T-helper 2 cell treated with Interferon-gamma antibody and Interleukin-4, amounts not matched to agents 5 μg/mL and 100 μg/mL, for 36 hours (primary cell): Measurements from ENCODE around the gene SSTR5.
"Not testable (repeated sequence)": the region's sequence is repeated elsewhere in the genome, so short reads cannot be mapped to it uniquely, and the experiment has no call there.

Experiments
- DNase-seq: peaks from one replicate; pipeline ENCODE4 v3.0.0; 2021; ENCODE audit warnings: low spot score
- H3K27ac Mint-ChIP-seq: one replicate; pipeline ENCODE4 v1.8.0; 2021; ENCODE audit warnings: mild to moderate bottlenecking, mixed read lengths
- H3K27me3 Mint-ChIP-seq: one replicate; pipeline ENCODE4 v1.8.0; 2021; ENCODE audit warnings: low read depth, mixed read lengths
- H3K36me3 Mint-ChIP-seq: one replicate; pipeline ENCODE4 v1.8.0; 2021; ENCODE audit warnings: low read depth, mixed read lengths
- H3K4me1 Mint-ChIP-seq: one replicate; pipeline ENCODE4 v1.8.0; 2021; ENCODE audit warnings: low read depth, mixed read lengths
- H3K4me3 Mint-ChIP-seq: one replicate; pipeline ENCODE4 v1.8.0; 2022; ENCODE audit warnings: mild to moderate bottlenecking, moderate library complexity, mixed read lengths
- H3K9me3 Mint-ChIP-seq: one replicate; pipeline ENCODE4 v1.8.0; 2021; ENCODE audit warnings: mixed read lengths

SSTR5 gene

DNA sequence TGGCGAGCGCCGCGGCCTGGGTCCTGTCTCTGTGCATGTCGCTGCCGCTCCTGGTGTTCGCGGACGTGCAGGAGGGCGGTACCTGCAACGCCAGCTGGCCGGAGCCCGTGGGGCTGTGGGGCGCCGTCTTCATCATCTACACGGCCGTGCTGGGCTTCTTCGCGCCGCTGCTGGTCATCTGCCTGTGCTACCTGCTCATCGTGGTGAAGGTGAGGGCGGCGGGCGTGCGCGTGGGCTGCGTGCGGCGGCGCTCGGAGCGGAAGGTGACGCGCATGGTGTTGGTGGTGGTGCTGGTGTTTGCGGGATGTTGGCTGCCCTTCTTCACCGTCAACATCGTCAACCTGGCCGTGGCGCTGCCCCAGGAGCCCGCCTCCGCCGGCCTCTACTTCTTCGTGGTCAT is 6.8 kb downstream of the SSTR5 start:
- Mint-ChIP-seq H3K27ac (no peak overlapping the region), H3K4me3 (no peak overlapping the region), H3K4me1 (no peaks in the 10 kb centered on the region), H3K9me3 (no peaks in the 10 kb centered on the region), H3K27me3 (no peaks in the 10 kb centered on the region), H3K36me3 (no peaks in the 10 kb centered on the region)
- no peak for DNase-seq

DNA sequence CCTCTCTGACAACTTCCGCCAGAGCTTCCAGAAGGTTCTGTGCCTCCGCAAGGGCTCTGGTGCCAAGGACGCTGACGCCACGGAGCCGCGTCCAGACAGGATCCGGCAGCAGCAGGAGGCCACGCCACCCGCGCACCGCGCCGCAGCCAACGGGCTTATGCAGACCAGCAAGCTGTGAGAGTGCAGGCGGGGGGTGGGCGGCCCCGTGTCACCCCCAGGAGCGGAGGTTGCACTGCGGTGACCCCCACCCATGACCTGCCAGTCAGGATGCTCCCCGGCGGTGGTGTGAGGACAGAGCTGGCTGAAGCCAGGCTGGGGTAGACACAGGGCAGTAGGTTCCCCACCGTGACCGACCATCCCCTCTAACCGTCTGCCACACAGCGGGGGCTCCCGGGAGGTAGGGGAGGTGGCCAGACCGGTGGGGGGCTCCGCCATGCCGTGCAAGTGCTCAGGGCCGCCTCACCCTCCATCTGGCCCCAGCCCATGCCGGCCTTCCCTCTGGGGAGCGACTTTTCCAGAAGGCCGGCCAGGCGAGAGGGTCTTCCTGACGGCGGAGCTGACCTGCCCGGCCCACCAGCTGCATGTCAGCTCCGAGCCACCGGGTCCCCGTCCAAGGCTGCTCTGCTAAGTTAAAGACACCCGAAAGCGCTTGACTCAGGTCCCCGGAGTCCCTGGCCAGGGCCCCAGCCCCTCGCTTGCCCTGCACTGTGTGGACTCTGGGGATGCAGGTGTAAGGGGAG is 7.4 kb downstream of the SSTR5 start:
- no peaks in the 10 kb centered on the region for H3K27me3 Mint-ChIP-seq
- H3K36me3 Mint-ChIP-seq = peaks cover under 1% of the 10 kb centered on the region
- DNase-seq = no peak
- H3K27ac Mint-ChIP-seq = no peak overlapping the region
- H3K9me3 Mint-ChIP-seq = peaks cover 4% of the 10 kb centered on the region
- H3K4me1 Mint-ChIP-seq = no peaks in the 10 kb centered on the region
- no peak overlapping the region for H3K4me3 Mint-ChIP-seq

DNA sequence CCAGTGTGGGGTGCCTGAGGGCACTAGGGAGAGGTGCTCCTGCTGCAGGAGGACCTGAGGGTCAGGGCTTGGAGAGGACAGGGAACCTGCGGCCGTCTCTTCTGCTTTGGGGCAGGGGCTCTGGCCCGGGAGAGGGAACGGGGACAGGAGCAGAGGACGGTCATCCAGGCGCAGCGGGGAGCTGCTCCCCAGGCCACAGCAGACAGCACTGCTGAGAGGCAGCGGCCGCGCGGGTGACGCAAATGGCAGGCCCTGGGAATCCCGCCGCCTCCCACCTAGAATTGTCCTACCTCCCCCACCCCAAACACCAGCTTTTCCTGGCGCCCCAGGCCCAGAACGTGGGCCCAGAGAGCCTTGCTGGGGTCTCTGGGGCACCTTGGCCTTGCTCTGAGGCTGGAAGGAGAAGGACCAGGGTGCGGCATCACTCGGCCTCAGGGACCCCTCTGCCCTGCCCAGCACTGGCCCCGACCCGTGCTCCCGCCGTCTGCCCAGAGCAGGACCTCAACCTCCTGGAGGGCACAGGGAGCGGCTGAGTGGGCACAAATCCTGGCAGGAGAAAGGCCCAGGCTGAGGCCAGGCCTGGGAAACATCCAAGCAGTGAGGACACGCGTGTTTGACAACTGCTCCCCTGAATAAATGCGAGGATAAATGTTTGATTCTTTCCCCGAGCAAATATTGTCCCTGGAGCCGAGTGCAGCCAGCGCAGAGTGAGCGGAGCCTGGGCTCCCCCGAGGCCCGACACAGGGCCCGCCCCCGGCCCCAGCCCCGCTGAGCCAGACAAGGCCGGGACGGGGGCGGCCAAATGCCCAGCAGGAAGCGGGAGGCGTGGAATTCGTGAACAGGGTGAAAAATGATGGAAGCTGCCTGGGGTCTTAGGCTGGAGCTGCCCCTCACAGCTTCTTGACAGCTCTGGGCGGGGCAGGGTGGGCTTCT is 8.5 kb downstream of the SSTR5 start:
- Mint-ChIP-seq H3K4me3 (no peak overlapping the region), H3K4me1 (no peaks in the 10 kb centered on the region), H3K9me3 (peaks cover 14% of the 10 kb centered on the region), H3K27ac (no peak overlapping the region), H3K27me3 (no peaks in the 10 kb centered on the region), H3K36me3 (peaks cover 3% of the 10 kb centered on the region)
- no peak for DNase-seq

DNA sequence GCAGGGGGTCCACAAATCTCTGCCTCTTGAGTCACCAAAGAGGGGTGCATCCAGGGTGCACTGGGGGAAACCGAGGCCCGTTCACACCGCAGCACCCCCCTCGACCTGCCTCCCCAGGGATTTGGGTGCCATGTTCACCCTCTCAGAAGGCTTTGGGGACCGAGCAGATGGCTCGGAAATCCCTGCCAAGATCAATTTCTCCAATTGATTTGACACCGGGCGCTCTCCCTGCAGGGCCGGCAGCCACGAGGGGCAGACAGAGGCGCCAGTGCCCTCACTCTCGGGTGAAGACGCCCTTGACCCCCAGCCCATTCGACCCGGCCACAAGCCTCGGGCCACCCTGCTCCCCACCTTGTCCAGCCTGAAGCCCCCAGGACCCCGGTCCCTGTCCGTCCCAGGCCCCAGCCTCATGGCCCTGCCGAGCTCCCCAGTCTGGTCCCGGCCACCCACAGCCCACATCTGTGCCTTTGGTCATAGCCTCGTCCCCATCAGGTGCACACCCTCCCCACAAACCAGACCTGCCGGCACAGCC is 9.3 kb downstream of the SSTR5 start:
- Mint-ChIP-seq H3K4me3 (no peak overlapping the region), H3K27ac (no peak overlapping the region), H3K36me3 (peaks cover 3% of the 10 kb centered on the region), H3K9me3 (peaks cover 14% of the 10 kb centered on the region), H3K4me1 (no peaks in the 10 kb centered on the region), H3K27me3 (no peaks in the 10 kb centered on the region)
- DNase-seq = no peak

DNA sequence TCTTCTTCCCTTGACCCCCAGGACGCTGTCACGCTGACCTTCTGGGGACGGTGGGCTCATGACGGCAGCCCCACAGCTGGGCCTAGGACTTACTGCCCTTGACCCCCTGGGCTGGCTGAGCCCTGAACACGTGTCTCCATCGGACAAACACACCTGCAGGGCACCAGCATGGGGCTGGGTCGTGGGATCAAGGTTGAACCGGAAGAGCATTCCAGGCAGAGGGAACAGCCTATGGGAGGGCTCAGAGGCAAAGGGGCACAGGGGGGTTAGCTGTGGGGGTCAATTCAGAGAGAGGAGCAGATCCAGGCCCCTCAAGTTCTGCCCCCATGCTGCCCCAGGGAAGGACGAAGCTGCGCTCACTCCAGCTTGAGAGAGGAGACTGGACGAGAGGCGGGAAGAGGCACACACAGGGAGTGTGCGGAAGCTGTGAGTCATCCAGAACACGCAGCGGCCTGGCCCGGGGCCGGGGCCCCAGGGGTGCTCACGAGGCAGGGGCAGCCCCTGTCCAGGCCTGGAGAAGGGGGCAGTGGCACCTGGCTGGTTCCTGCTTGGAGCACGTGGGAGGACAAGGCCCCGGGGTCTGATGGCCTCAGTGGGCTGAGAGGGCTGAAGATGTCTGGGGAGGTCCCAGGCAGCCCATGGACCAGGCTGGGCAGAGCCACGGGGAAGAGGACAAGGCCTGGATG is 9.9 kb downstream of the SSTR5 start:
- Mint-ChIP-seq H3K9me3 (peaks cover 14% of the 10 kb centered on the region), H3K4me1 (no peaks in the 10 kb centered on the region), H3K4me3 (no peak overlapping the region), H3K36me3 (peaks cover 3% of the 10 kb centered on the region), H3K27me3 (no peaks in the 10 kb centered on the region), H3K27ac (no peak overlapping the region)
- DNase-seq = no peak

DNA sequence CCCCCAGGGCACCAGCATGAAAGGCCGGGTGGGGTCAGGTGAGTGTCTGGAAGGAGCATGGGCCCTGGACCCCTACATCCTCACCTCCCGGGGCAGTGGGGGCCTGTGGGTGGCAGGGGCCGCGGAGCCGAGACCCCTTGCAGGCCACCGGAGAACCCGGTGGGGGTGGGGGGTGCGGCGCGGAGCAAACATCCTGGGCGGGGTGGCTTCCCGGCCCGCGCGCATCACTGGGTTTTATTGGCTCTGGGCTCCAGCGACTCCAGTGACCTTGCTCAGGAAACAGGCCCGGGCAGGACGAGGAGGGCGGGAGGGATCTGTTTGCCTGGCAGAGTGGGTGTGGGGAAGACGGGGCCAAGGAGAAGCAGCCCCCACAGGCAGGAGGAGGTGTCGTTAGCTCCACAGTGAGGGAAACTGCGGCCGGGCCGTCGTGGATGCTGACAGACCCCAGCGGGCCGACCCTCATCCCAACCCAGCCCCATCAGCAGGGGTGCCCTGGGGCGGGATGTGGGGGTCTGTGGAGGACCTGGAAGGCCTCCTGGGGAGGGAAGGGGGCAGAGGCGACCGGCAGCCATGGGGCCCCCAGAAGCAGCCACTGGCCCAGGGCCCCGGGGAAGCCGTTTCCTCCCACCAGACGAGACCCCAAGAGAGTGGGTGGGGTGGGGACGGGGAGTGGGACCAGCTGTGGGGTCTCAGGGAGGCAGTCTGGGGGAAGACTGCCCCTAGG is 10.6 kb downstream of the SSTR5 start:
- Mint-ChIP-seq H3K4me3 (no peak overlapping the region), H3K36me3 (peaks cover 3% of the 10 kb centered on the region), H3K4me1 (no peaks in the 10 kb centered on the region), H3K9me3 (peaks cover 14% of the 10 kb centered on the region), H3K27me3 (no peaks in the 10 kb centered on the region), H3K27ac (no peak overlapping the region)
- no peak for DNase-seq

DNA sequence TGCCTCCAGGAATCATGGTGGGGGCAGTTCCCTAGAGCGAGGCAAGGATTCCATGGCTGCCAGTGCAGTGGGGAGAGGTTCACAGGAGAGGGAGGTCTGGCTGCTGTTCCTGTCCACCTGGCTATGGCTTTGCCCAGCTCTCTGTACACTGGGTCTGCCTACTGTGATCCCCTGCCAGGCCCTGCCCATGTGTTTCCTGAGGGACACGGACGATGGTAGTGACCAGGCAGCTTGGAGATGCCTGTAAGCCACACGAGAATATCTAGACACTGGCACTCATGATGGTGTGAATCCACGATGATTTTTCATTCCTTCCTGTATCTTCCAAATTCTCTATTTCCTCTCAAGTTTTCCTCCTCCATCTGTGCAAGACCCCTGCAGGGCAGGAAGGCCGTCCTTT is 12.4 kb downstream of the SSTR5 start:
- H3K36me3 Mint-ChIP-seq = peaks cover 3% of the 10 kb centered on the region
- H3K27me3 Mint-ChIP-seq = no peaks in the 10 kb centered on the region
- H3K4me3 Mint-ChIP-seq = no peak overlapping the region
- peaks cover 14% of the 10 kb centered on the region for H3K9me3 Mint-ChIP-seq
- H3K4me1 Mint-ChIP-seq = no peaks in the 10 kb centered on the region
- DNase-seq = no peak
- no peak overlapping the region for H3K27ac Mint-ChIP-seq

DNA sequence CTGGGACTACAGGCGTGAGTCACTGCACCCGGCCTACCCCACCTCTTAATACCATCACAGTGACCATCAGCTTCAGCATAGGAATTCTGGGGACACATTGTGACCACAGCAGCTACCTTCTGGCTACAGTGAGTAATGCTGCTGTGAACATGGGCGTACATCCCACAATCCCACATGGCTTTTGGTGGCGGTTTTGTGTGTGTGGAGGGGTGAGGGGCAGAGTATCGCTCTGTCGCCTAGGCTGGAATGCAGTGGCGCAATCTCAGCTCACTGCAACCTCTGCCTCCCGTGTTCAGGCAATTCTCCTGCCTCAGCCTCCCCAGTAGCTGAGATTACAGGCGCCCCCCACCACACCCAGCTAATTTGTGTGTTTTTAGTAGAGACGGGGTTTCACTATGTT is 13.9 kb downstream of the SSTR5 start:
- peaks cover 14% of the 10 kb centered on the region for H3K9me3 Mint-ChIP-seq
- H3K27ac Mint-ChIP-seq, DNase-seq, H3K27me3 Mint-ChIP-seq, H3K4me3 Mint-ChIP-seq, H3K36me3 Mint-ChIP-seq, H3K4me1 Mint-ChIP-seq: not testable (repeated sequence)

DNA sequence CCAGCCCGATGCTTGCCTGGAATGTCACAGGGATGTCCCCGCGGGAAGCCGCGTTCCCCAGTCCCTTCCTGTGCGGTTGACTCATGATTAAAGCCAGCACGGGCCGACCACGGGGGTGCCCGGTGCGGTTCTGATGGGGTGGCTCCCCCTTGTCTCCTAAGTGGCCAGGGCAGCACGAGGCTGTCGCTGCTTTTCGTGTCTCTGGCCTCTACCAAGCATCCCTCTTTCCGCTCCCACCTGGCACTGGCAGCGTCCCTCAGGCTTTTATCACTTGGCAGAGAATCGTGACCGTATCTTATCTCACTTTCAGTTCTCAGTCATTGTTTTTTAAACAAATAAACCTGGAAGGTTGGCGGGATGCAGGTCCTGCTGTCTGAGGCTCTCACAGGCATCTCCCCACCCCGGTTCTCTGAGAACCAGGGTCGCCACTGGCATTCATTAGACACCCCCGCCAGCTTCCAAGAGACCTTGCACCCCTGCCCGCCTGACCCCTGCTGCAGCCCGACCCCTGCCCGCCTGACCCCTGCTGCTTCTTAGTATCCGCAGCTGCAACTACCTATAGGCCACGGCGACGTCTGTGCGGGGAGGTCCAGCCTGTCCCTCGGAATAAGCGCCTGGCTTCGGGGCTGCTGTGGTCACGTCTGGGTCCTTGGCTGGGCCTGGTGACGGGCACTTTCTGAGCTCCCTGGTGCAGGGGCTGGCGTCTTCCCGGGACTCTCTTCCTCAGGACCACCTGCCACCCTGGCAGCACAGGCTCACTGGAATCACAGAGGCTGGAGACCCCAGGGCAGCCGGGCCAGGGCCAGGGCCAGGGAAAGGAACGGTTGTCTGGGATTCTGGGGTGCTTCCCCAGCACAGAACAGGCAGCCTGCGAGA is 16.0 kb downstream of the SSTR5 start:
- H3K36me3 Mint-ChIP-seq = peaks cover 3% of the 10 kb centered on the region
- H3K4me3 Mint-ChIP-seq = no peak overlapping the region
- H3K9me3 Mint-ChIP-seq = peaks cover 14% of the 10 kb centered on the region
- no peak overlapping the region for H3K27ac Mint-ChIP-seq
- H3K27me3 Mint-ChIP-seq = no peaks in the 10 kb centered on the region
- no peaks in the 10 kb centered on the region for H3K4me1 Mint-ChIP-seq
- DNase-seq = no peak

DNA sequence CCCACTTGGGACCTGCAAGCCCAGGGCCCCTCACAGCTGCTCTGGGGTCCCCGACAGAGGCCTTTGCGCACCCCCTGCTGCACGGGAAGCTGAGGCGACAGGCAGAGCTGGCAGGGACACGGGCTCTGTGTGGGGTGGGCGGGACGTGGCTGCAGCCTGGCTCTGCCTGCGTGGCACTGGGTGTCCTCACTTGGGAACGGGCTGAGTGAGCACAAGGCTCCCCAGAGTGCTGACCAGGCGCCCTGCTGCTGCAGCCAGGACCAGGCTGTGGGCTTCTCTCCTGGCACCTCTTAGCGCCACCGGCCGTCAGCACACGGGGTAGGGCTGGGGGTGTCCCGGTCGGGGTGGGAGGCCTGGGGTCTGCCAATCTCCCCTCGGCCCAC is 16.9 kb downstream of the SSTR5 start:
- no peak overlapping the region for H3K27ac Mint-ChIP-seq
- H3K9me3 Mint-ChIP-seq = peaks cover 14% of the 10 kb centered on the region
- H3K4me3 Mint-ChIP-seq = no peak overlapping the region
- H3K4me1 Mint-ChIP-seq = no peaks in the 10 kb centered on the region
- peaks cover 3% of the 10 kb centered on the region for H3K36me3 Mint-ChIP-seq
- no peaks in the 10 kb centered on the region for H3K27me3 Mint-ChIP-seq
- DNase-seq = no peak

DNA sequence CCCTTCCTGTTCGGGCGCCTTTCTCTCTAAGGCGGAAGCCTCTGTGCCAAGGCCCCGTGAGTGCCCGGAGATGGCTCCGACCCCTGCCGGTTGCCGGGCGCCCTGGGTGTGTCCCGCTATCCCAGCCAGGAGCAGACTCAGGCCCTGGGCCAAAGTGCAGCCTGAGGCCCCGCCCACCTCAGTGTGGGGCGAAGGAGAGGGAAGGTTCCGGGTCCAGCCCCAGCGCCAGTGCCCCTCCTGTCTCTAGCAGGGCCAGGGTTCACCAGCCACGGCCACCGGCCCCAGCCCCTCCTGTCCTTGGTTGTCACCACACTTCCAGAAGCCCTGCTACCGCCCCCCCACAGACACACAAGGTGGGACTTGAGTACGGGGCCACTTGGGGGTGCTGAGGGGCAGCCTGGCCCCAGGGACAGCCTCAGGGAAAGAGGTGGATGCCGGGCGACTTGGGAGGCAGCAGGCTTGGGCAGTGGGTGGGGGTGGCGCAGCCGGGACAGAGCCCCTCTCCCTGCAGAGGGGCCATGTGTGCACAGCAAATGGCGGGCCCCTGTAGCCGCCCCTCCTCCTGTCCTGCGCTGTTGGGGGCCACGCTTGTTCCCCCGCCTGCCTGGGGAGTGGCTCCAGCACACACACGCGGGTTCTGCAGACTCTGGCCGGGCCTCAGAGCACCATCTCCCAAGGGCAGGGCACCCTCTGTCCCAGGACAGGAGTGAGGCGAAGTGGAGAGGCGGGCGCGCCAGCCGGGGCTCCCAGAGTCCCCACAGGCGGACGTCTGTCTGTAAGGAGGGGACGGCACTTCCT is 17.5 kb downstream of the SSTR5 start:
- DNase-seq = no peak
- H3K27me3 Mint-ChIP-seq = no peaks in the 10 kb centered on the region
- no peak overlapping the region for H3K27ac Mint-ChIP-seq
- no peak overlapping the region for H3K4me3 Mint-ChIP-seq
- no peaks in the 10 kb centered on the region for H3K4me1 Mint-ChIP-seq
- peaks cover 2% of the 10 kb centered on the region for H3K36me3 Mint-ChIP-seq
- peaks cover 9% of the 10 kb centered on the region for H3K9me3 Mint-ChIP-seq
